Subcutaneous adipose tissue (tissue), 4 donors: ENCODE measurements around the gene NATD1. TPM values are rescaled to one million over a fixed set of nuclear protein-coding genes. Genes with fewer than 3 reads are reported as not detected.

Experiments used
- CTCF ChIP-seq: fragments of 450-650 bp; IDR thresholded peaks from one replicate; pipeline ENCODE4 v1.5.1; 2016; ENCODE audit warnings: low read depth, mild to moderate bottlenecking, control low read depth, antibody characterized with exemption, moderate library complexity
- total RNA-seq, 4 donors: library from RNA; depleted of rRNA; stranded (reverse); fragments of >200 nt; gene quantifications; one replicate each; pipeline ENCODE4 v1.1.0, GENCODE V29; 2016

The NATD1 gene
- total RNA-seq, 4 donors from 2014 or later = 4.9 to 31.6 (median 15.1) TPM

GRCh38 chr17:21232033-21232749 lies 21.0 kb downstream of the NATD1 start:
- no peak for TF ChIP-seq CTCF

GRCh38 chr17:21231533-21231932 lies 21.7 kb downstream of the NATD1 start:
- TF ChIP-seq CTCF = no peak

- TF ChIP-seq CTCF = no peak
Observed at GRCh38 chr17:21228845-21229244, 24.4 kb downstream of the NATD1 start.

- TF ChIP-seq CTCF = no peak
Observed at GRCh38 chr17:21228111-21228510, 25.1 kb downstream of the NATD1 start.

- no peak for TF ChIP-seq CTCF
Observed at GRCh38 chr17:21223086-21223485, 30.1 kb downstream of the NATD1 start.

- no peak for TF ChIP-seq CTCF
Observed at GRCh38 chr17:21218831-21219380, 34.3 kb downstream of the NATD1 start.

GRCh38 chr17:21218101-21218500 lies 35.1 kb downstream of the NATD1 start:
- no peak for TF ChIP-seq CTCF
